Prostate gland (tissue), 2 donors: Measurements from ENCODE around the gene CHST11. TPM values are rescaled to one million over a fixed set of nuclear protein-coding genes. Genes with fewer than 3 reads are reported as not detected.

Experiments used
- DNase-seq: peaks from one replicate; pipeline ENCODE4 v3.0.0-alpha.2; 2019; ENCODE audit warnings: low spot score
- H3K27ac ChIP-seq, 2 donors: fragments of 200-600 bp; sonication (generic); 2 replicates each; pipeline ENCODE4 v1.5.1; 2017 to 2019
- H3K27me3 ChIP-seq: fragments of 200-600 bp; sonication (generic); replicated peaks from 2 replicates; pipeline ENCODE4 v1.5.1; 2019; ENCODE audit not compliant: insufficient read depth
- H3K36me3 ChIP-seq, 2 donors: fragments of 200-600 bp; sonication (generic); 1 replicate in 1 of 2; 2 replicates in 1 of 2; pipeline versions ENCODE4 v1.5.1 to v1.8.1; 2017 to 2019
- H3K4me1 ChIP-seq: fragments of 200-600 bp; sonication (generic); replicated peaks from 2 replicates; pipeline ENCODE4 v1.5.1; 2019
- H3K4me3 ChIP-seq, 2 donors: fragments of 200-600 bp; sonication (generic); 2 replicates each; pipeline ENCODE4 v1.5.1; 2017 to 2019
- H3K9me3 ChIP-seq: fragments of 200-600 bp; sonication (generic); 2 replicates; pipeline ENCODE4 v1.5.1; 2017
- CTCF ChIP-seq, 4 experiments: fragments of 200-600 bp in 2 of 4; fragments of 450-650 bp in 2 of 4; sonication (generic) in 2 of 4; IDR thresholded peaks; 1 replicate in 3 of 4; 2 replicates in 1 of 4; pipeline ENCODE4 v1.5.1; 2016 to 2019; ENCODE audit warnings: antibody characterized with exemption in 4 of 4, mild to moderate bottlenecking in 2 of 4, moderate library complexity in 2 of 4
- POLR2A ChIP-seq: fragments of 450-650 bp; IDR thresholded peaks from one replicate; pipeline ENCODE4 v1.6.1; 2016; ENCODE audit warnings: antibody characterized with exemption, mild to moderate bottlenecking
- POLR2AphosphoS5 ChIP-seq: sonication (generic); formaldehyde crosslinking; IDR thresholded peaks from one replicate; pipeline ENCODE4 v1.6.1; 2017; ENCODE audit warnings: antibody characterized with exemption
- WGBS: methylation state at CpG from one replicate; pipeline ENCODE4 v1.1.5; 2018; 5-methylcytosine and 5-hydroxymethylcytosine counted together
- intact Hi-C: fragments of 100-400 bp; cut with DNase I; formaldehyde crosslinking; loops from one replicate; pipeline ENCODE4 v1.14.2; 2022
- total RNA-seq, 2 donors: library from RNA; depleted of rRNA; stranded (reverse); fragments of >200 nt; gene quantifications; one replicate each; pipeline ENCODE4 v1.1.0, GENCODE V29; 2016

CHST11 gene
- total RNA-seq, 2 donors from 2014 or later: 10.4 to 25.4 TPM

GRCh38 chr12:104547235-104547634, 90.5 kb downstream of the CHST11 start:
- no peak overlapping the region for H3K27ac ChIP-seq
- H3K36me3 ChIP-seq: no peaks in the 10 kb centered on the region
- 21% methylated on average over 9 of the region's 9 CpGs for WGBS
- H3K27me3 ChIP-seq: no peaks in the 10 kb centered on the region
- intact Hi-C loops: no loop called here
- H3K4me3 ChIP-seq: no peak overlapping the region
- no peaks in the 10 kb centered on the region for H3K9me3 ChIP-seq
- H3K4me1 ChIP-seq: no peaks in the 10 kb centered on the region
- TF ChIP-seq CTCF (IDR thresholded peaks at IDR 0.05) (no peak), POLR2A (no peak), POLR2AphosphoS5 (no peak)
- DNase-seq: peak; percentile 15

- intact Hi-C loops: no loop called here
- Histone ChIP-seq H3K9me3 (no peaks in the 10 kb centered on the region), H3K36me3 (no peaks in the 10 kb centered on the region), H3K4me3 (no peak overlapping the region), H3K4me1 (no peaks in the 10 kb centered on the region), H3K27ac (no peak overlapping the region), H3K27me3 (no peaks in the 10 kb centered on the region)
- WGBS: 83% methylated on average over 9 of the region's 9 CpGs
- TF ChIP-seq CTCF (IDR thresholded peaks at IDR 0.05) (no peak), POLR2AphosphoS5 (no peak), POLR2A (no peak)
- no peak for DNase-seq
These were observed 93.2 kb downstream of the CHST11 start for GRCh38 chr12:104549815-104550480.

GRCh38 chr12:104551313-104551931, 94.7 kb downstream of the CHST11 start:
- H3K36me3 ChIP-seq: no peaks in the 10 kb centered on the region
- 78% methylated on average over 14 of the region's 14 CpGs for whole genome bisulfite sequencing
- H3K4me1 ChIP-seq: peaks cover 4% of the 10 kb centered on the region
- intact Hi-C loops: no loop called here
- no peak for DNase-seq
- TF ChIP-seq POLR2AphosphoS5: no peak
- TF ChIP-seq POLR2A: no peak
- TF ChIP-seq CTCF (IDR thresholded peaks at IDR 0.05): no peak
- no peak overlapping the region for H3K4me3 ChIP-seq
- H3K27me3 ChIP-seq: no peaks in the 10 kb centered on the region
- H3K9me3 ChIP-seq: no peaks in the 10 kb centered on the region
- no peak overlapping the region for H3K27ac ChIP-seq

GRCh38 chr12:104553421-104553820, 96.7 kb downstream of the CHST11 start:
- Histone ChIP-seq H3K36me3 (no peaks in the 10 kb centered on the region), H3K4me1 (peaks cover 4% of the 10 kb centered on the region), H3K27ac (no peak overlapping the region), H3K4me3 (no peak overlapping the region), H3K27me3 (no peaks in the 10 kb centered on the region), H3K9me3 (no peaks in the 10 kb centered on the region)
- DNase-seq: no peak
- TF ChIP-seq CTCF (IDR thresholded peaks at IDR 0.05) (no peak), POLR2A (no peak), POLR2AphosphoS5 (no peak)
- intact Hi-C loops: no loop called here
- 95% methylated on average over 4 of the region's 4 CpGs for whole genome bisulfite sequencing

- WGBS: 12% methylated on average over 6 of the region's 6 CpGs
- Histone ChIP-seq H3K27ac (no peak overlapping the region), H3K9me3 (no peaks in the 10 kb centered on the region), H3K27me3 (no peaks in the 10 kb centered on the region), H3K4me1 (peaks cover 4% of the 10 kb centered on the region), H3K4me3 (no peak overlapping the region), H3K36me3 (no peaks in the 10 kb centered on the region)
- TF ChIP-seq POLR2A: no peak
- TF ChIP-seq POLR2AphosphoS5: peak; percentile 18
- intact Hi-C loops: no loop called here
- peak; percentile 11 for DNase-seq
These were observed 98.9 kb downstream of the CHST11 start for GRCh38 chr12:104555648-104556047.
